Measurements from ENCODE around the gene ADD3. TPM values are rescaled to one million over a fixed set of nuclear protein-coding genes. Genes with fewer than 3 reads are reported as not detected.

ADD3 gene
- total and polyA plus RNA-seq, 10 of the 15 experiments (the other 5 are each of a cell fraction or from before 2014, with no cell fraction given) = 27.3 to 129 (median 67.8) TPM

GRCh38 chr10:110073896-110074295, 66.1 kb downstream of the ADD3 start:
- FAIRE-seq = no peak

More at GRCh38 chr10:110073896-110074295, 66.1 kb downstream of the ADD3 start:
- ChIA-PET POLR2A (interaction anchor here (0.7 to 3.8 kb wide), 4 partner anchors 9 to 66 kb away, joined by 3 to 44 read pairs (median 4); partner anchors contain the start of gene ADD3), CTCF (interaction anchor here (0.8 to 2.6 kb wide), 6 partner anchors 10 to 39 kb away, joined by 3 to 16 read pairs (median 4); no protein-coding TSS in a partner anchor), SMC1A (ENCODE audit: uncharacterized antibody, unreplicated experiment) (interaction anchor here (0.9 to 12.9 kb wide), 9 partner anchors 12 to 65 kb away, joined by 3 to 172 read pairs (median 7); no protein-coding TSS in a partner anchor), RAD21 (ENCODE audit: unreplicated experiment) (interaction anchor here (0.8 to 10.2 kb wide), 7 partner anchors 11 to 95 kb away, joined by 3 to 128 read pairs (median 4); partner anchors contain the start of gene ADD3)
- H3K4me2 ChIP-seq (ENCODE audit: control insufficient read depth, insufficient read depth) = 0 out of 2 replicates have a peak overlapping the region, but pooled peaks have one; percentile 43
- peaks cover 56% of the 10 kb centered on the region for H3K4me1 ChIP-seq (ENCODE audit: control insufficient read depth, insufficient read depth, low read length)
- H3K79me2 ChIP-seq (ENCODE audit: control insufficient read depth, insufficient read depth, low read length) = peaks cover 65% of the 10 kb centered on the region
- no peaks in the 10 kb centered on the region for H4K20me1 ChIP-seq (ENCODE audit: control insufficient read depth, insufficient read depth)
- H3K9me3 ChIP-seq (replicated peaks; ENCODE audit: control insufficient read depth, insufficient read depth, low read length) = no peaks in the 10 kb centered on the region; the same call in 2 of the 3 replicates
- BruUV-seq (replicated peaks) = no TSS peak
- peak overlapping the region; percentile 42; the same call in 1 of the 2 replicates for H2AFZ ChIP-seq (ENCODE audit: control insufficient read depth, low read depth, low read length)
- WGBS (ENCODE audit: insufficient coverage, insufficient replicate concordance, low lambda C conversion rate, missing lambda C conversion rate) = 95% methylated on average over 2 of the region's 2 CpGs
- TF ChIP-seq CBX5 (IDR thresholded peaks at IDR 0.05; ENCODE audit: low read depth) (no peak), RELA (IDR thresholded peaks at IDR 0.05; ENCODE audit: borderline replicate concordance, partially characterized antibody) (no peak), KLF5 (IDR thresholded peaks at IDR 0.05; ENCODE audit: partially characterized antibody) (no peak), USF1 (IDR thresholded peaks at IDR 0.05; ENCODE audit: borderline replicate concordance, extremely low read length, insufficient read depth, low read depth, low read length) (no peak), RB1 (IDR thresholded peaks at IDR 0.05; ENCODE audit: borderline replicate concordance) (no peak), TCF3 (IDR thresholded peaks at IDR 0.05; ENCODE audit: borderline replicate concordance, insufficient read depth, low read depth, low read length) (no peak)
- TF ChIP-seq, protein P1, sequence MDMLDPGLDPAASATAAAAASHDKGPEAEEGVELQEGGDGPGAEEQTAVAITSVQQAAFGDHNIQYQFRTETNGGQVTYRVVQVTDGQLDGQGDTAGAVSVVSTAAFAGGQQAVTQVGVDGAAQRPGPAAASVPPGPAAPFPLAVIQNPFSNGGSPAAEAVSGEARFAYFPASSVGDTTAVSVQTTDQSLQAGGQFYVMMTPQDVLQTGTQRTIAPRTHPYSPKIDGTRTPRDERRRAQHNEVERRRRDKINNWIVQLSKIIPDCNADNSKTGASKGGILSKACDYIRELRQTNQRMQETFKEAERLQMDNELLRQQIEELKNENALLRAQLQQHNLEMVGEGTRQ (IDR thresholded peaks at IDR 0.05; ENCODE audit: borderline replicate concordance, low read depth, low read length) = no peak
- no peaks in the 10 kb centered on the region for H3K27me3 ChIP-seq (replicated peaks in 1 of 2; ENCODE audit: control insufficient read depth in 2 of 2, insufficient read depth in 2 of 2, low read length in 1 of 2)
- no peak overlapping the region for H3K4me3 ChIP-seq
- H3K9ac ChIP-seq (ENCODE audit: control insufficient read depth, insufficient read depth, low read length) = no peak overlapping the region
- intact Hi-C loops (cut with micrococcal nuclease; ENCODE audit: unreplicated experiment) = loop anchor here (5.0 kb wide), 1 partner anchor 157 kb away; no protein-coding TSS in a partner anchor
- no peaks in the 10 kb centered on the region for H3K36me3 ChIP-seq (ENCODE audit: control insufficient read depth in 2 of 2, insufficient read depth in 2 of 2, low read length in 1 of 2)
- in situ Hi-C loops (cut with MboI) = no loop called here
- no peak for ATAC-seq
- H3K27ac ChIP-seq (ENCODE audit: control insufficient read depth, insufficient read depth) = no peak overlapping the region; the same call in 1 of the 2 replicates
- DNase-seq (ENCODE audit: low read depth, low spot score) = no peak

All from GM12878 (cell line).